Neural cell (in vitro differentiated cells): Measurements from ENCODE around the gene ITGAL.

Experiments used
- CTCF ChIP-seq: fragments of 450-650 bp; IDR thresholded peaks from 2 replicates; pipeline ENCODE4 v1.5.1; 2014; ENCODE audit warnings: antibody characterized with exemption, mild to moderate bottlenecking, moderate library complexity; ENCODE audit not compliant: poor library complexity, severe bottlenecking
- EP300 ChIP-seq: fragments of 450-650 bp; conservative IDR thresholded peaks from 2 replicates; pipeline ENCODE4 v1.6.1; 2014; ENCODE audit warnings: antibody characterized with exemption, mild to moderate bottlenecking, moderate library complexity; ENCODE audit not compliant: poor library complexity, severe bottlenecking
- EZH2 ChIP-seq: fragments of 200-600, 300-800 bp; shearing (Covaris generic), sonication (generic); IDR thresholded peaks from 2 replicates; pipeline ENCODE4 v1.6.1; 2014; ENCODE audit warnings: antibody characterized with exemption, low read length, borderline replicate concordance, mild to moderate bottlenecking; ENCODE audit not compliant: insufficient read depth, poor library complexity, severe bottlenecking
- MXI1 ChIP-seq: fragments of 450-650 bp; conservative IDR thresholded peaks from 2 replicates; pipeline ENCODE4 v1.6.1; 2014; ENCODE audit warnings: antibody characterized with exemption, mild to moderate bottlenecking; ENCODE audit not compliant: poor library complexity, severe bottlenecking
- POLR2AphosphoS5 ChIP-seq: IDR thresholded peaks from 2 replicates; pipeline ENCODE4 v1.6.1; 2012
- RAD21 ChIP-seq: fragments of 450-650 bp; conservative IDR thresholded peaks from 2 replicates; pipeline ENCODE4 v1.6.1; 2014; ENCODE audit warnings: antibody characterized with exemption, mild to moderate bottlenecking, moderate library complexity
- REST ChIP-seq: IDR thresholded peaks from 2 replicates; pipeline ENCODE4 v1.6.1; 2012; ENCODE audit warnings: borderline replicate concordance
- SMC3 ChIP-seq: fragments of 450-650 bp; conservative IDR thresholded peaks from 2 replicates; pipeline ENCODE4 v1.6.1; 2014; ENCODE audit warnings: antibody characterized with exemption, mild to moderate bottlenecking, moderate library complexity; ENCODE audit not compliant: poor library complexity
- TAF1 ChIP-seq: IDR thresholded peaks from 2 replicates; pipeline ENCODE4 v1.6.1; 2012; ENCODE audit warnings: low read depth

- no peak for TF ChIP-seq REST
- no peak for TF ChIP-seq TAF1
- TF ChIP-seq EP300: no peak
- no peak for TF ChIP-seq EZH2
- no peak for TF ChIP-seq POLR2AphosphoS5
- no peak for TF ChIP-seq RAD21
- no peak for TF ChIP-seq SMC3
- no peak for TF ChIP-seq CTCF
- TF ChIP-seq MXI1: no peak
Measured at GRCh38 chr16:30429418-30429677, 43.2 kb upstream of the ITGAL start.
